Measurements from ENCODE around the gene NBAS. TPM values are rescaled to one million over a fixed set of nuclear protein-coding genes. Genes with fewer than 3 reads are reported as not detected.
A peak's percentile ranks its signal among the peaks of the same experiment; 100 is the strongest.

The NBAS gene
- total and polyA plus RNA-seq, 2 of the 4 experiments (the other 2 are of a cell fraction): 22.3 to 105 TPM

DNA sequence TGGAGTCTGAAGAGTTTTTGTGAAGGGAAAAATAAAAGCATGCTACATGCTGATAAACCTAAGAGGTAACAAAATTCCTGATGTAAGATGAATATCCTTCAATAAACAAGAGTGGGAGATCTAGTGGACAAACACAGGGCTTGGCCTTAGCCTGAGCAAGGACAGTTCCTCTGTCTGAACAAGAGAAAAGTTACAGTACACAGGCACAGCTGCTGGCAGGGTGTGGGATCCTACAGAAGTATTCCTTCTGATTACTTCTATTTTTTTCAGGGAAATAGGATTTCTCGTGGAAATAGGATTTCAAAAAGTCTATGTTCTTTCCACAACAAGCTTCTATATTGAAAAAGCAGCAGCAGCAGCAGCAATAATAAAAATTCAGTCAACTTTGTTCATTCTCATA lies 54.1 kb downstream of the NBAS start:
- no peaks in the 10 kb centered on the region for H3K9me1 ChIP-seq (ENCODE audit: insufficient read depth, low read length)
- H3K9ac ChIP-seq (ENCODE audit: low read depth, low read length): no peak overlapping the region
- H4K8ac ChIP-seq (ENCODE audit: low read depth in 2 of 2, low read length in 2 of 2): no peak overlapping the region
- no peak overlapping the region for H3K18ac ChIP-seq (ENCODE audit: low read depth, low read length)
- whole genome bisulfite sequencing, 2 experiments (ENCODE audit: extremely low coverage in 2 of 2, insufficient read length in 1 of 2): no CpG with 5 or more reads among the region's 1 CpG
- dilution Hi-C loops (cut with HindIII; ENCODE audit: low sequenced_read_pairs, unreplicated experiment): no loop called here
- no peak overlapping the region for H4K91ac ChIP-seq (ENCODE audit: insufficient read depth, low read depth, low read length)
- ATAC-seq (ENCODE audit: low read depth) (peak; percentile 51), DNase-seq (no peak)
- no peak overlapping the region for H2BK120ac ChIP-seq (ENCODE audit: low read depth, low read length)
- intact Hi-C loops (cut with micrococcal nuclease): no loop called here
- H3K79me1 ChIP-seq (ENCODE audit: low read depth in 1 of 2, low read length in 2 of 2): peaks cover 8% of the 10 kb centered on the region in 2 experiments; a peak in 3 of 4 replicates
- no TSS peak for BruUV-seq (replicated peaks)
- H4K20me1 ChIP-seq (ENCODE audit: insufficient read depth, low read length): no peaks in the 10 kb centered on the region
- H3K36me3 ChIP-seq (ENCODE audit: control insufficient read depth, insufficient read depth, low read length): peaks cover 13% of the 10 kb centered on the region
- CTCF ChIA-PET: interaction anchor here (0.5 kb wide), 1 partner anchor 69 kb away, joined by 3 read pairs; no protein-coding TSS in a partner anchor
- no peak overlapping the region for H2AFZ ChIP-seq (replicated peaks; ENCODE audit: low read length, poor library complexity)
- no peak overlapping the region for H3K23ac ChIP-seq (ENCODE audit: low read depth, low read length)
- peaks cover 3% of the 10 kb centered on the region; the same call in 1 of the 2 replicates for H3K4me1 ChIP-seq (ENCODE audit: control insufficient read depth, insufficient read depth, low read length)
- H2AK9ac ChIP-seq (replicated peaks; ENCODE audit: low read depth, low read length, poor library complexity): no peak overlapping the region
- no peak overlapping the region for H3K14ac ChIP-seq (replicated peaks; ENCODE audit: low read depth, low read length)
- H2BK5ac ChIP-seq (ENCODE audit: low read depth, low read length, poor library complexity, severe bottlenecking): no peak overlapping the region
- H4K5ac ChIP-seq (ENCODE audit: low read depth, low read length): no peak overlapping the region
- no peak overlapping the region for H3K4me3 ChIP-seq (ENCODE audit: insufficient read depth, low read depth, low read length)
- POLR2A ChIA-PET (ENCODE audit: unreplicated experiment): no interaction called here
- in situ Hi-C loops (cut with MboI; ENCODE audit: low sequenced_read_pairs): no loop called here
- H2AK5ac ChIP-seq (ENCODE audit: low read depth, low read length): no peak overlapping the region
- no peak overlapping the region for H3K27ac ChIP-seq (ENCODE audit: insufficient read depth, low read length)
- H2BK20ac ChIP-seq (ENCODE audit: low read depth, low read length): no peak overlapping the region
- TF ChIP-seq, protein P1, sequence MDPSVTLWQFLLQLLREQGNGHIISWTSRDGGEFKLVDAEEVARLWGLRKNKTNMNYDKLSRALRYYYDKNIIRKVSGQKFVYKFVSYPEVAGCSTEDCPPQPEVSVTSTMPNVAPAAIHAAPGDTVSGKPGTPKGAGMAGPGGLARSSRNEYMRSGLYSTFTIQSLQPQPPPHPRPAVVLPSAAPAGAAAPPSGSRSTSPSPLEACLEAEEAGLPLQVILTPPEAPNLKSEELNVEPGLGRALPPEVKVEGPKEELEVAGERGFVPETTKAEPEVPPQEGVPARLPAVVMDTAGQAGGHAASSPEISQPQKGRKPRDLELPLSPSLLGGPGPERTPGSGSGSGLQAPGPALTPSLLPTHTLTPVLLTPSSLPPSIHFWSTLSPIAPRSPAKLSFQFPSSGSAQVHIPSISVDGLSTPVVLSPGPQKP (IDR thresholded peaks at IDR 0.05; ENCODE audit: borderline replicate concordance, low read depth, low read length): no peak
- TF ChIP-seq RFX5 (IDR thresholded peaks at IDR 0.05; ENCODE audit: low read depth, low read length) (no peak), MAZ (IDR thresholded peaks at IDR 0.05; ENCODE audit: borderline replicate concordance, low read depth, low read length) (no peak)
- H3K4ac ChIP-seq (ENCODE audit: low read depth, low read length): no peak overlapping the region
- H3K56ac ChIP-seq (ENCODE audit: extremely low read depth, insufficient read depth, low read length): no peak overlapping the region
- H2BK15ac ChIP-seq (ENCODE audit: low read depth, low read length): no peak overlapping the region
- no peaks in the 10 kb centered on the region for H3K9me3 ChIP-seq (ENCODE audit: control insufficient read depth, insufficient read depth, low read length)
- H3K4me2 ChIP-seq (ENCODE audit: low read depth, low read length): no peak overlapping the region
- H3K27me3 ChIP-seq (ENCODE audit: control insufficient read depth, insufficient read depth, low read length): no peaks in the 10 kb centered on the region

Data from IMR-90 (cell line).